Measurements from ENCODE around the gene ARHGAP24. TPM values are rescaled to one million over a fixed set of nuclear protein-coding genes. Genes with fewer than 3 reads are reported as not detected.

The ARHGAP24 gene
- total RNA-seq, 2 donors from 2014 or later, result 0.40 TPM; not detected in 1

DNA sequence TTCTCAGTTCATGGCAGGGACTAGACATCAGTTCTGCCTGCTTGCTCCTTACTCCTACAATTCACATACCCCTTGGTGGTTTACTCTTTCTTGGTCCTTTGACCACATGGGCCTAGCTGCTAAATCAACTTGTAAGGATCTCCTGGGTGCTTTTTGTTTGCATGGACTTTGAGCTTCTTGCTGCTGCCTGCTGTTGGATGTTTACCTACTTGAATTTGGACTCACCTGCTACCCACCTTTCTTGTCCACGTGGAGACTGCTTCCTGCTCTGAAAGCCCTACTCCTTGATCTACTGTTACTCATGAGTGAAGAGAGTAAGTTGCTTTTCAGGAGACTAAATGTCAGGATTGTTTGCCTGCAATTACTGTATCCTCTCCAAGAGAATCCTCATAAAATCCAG, 15.2 kb upstream of the ARHGAP24 start:
- Mint-ChIP-seq H3K9me3 (no peaks in the 10 kb centered on the region), H3K27me3 (no peaks in the 10 kb centered on the region), H3K36me3 (ENCODE audit: low read depth) (no peaks in the 10 kb centered on the region), H3K27ac (no peak overlapping the region), H3K4me1 (no peaks in the 10 kb centered on the region), H3K4me3 (no peak overlapping the region)
- ATAC-seq (replicated peaks), result no peak

- Mint-ChIP-seq H3K36me3 (ENCODE audit: low read depth) (no peaks in the 10 kb centered on the region), H3K4me3 (no peak overlapping the region), H3K4me1 (no peaks in the 10 kb centered on the region)
These were observed 594 bp upstream of the ARHGAP24 start for GRCh38 chr4:85474356-85474755.

DNA sequence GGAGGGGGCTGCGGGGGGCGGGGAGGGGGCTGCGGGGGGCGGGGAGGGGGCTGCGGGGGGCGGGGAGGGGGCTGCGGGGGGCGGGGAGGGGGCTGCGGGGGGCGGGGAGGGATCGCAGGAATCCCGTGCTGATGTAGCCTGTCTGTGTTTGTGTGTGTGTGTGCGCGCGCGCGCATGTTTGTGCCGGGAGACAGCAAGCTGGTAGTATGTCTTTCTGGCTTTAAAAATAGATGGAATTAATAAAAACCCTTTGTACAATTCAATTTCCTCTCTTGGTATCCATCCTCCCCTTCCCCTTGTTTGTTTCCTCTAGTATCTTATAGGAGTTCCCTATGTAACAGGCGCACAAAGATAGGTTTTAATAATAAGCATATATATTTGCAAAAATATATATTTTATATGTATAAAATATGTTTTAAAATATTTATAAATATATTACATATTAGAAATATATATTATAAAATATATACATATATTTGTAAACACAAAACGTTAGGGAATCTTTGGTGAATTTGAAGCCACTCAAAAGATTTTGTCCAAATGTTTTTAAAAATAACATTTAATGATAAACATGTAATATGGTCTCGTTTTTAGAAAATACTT, 782 bp downstream of the ARHGAP24 start:
- H3K27me3 Mint-ChIP-seq, result peaks cover 17% of the 10 kb centered on the region
- no peaks in the 10 kb centered on the region for H3K36me3 Mint-ChIP-seq (ENCODE audit: low read depth)
- H3K4me3 Mint-ChIP-seq, result no peak overlapping the region
- H3K4me1 Mint-ChIP-seq, result no peaks in the 10 kb centered on the region
- no peaks in the 10 kb centered on the region for H3K9me3 Mint-ChIP-seq
- ATAC-seq (replicated peaks), result no peak
- no peak overlapping the region for H3K27ac Mint-ChIP-seq

More at GRCh38 chr4:85474356-85474755, 594 bp upstream of the ARHGAP24 start:
- H3K27ac Mint-ChIP-seq, result no peak overlapping the region
- H3K9me3 Mint-ChIP-seq, result peaks cover 5% of the 10 kb centered on the region
- H3K27me3 Mint-ChIP-seq, result peaks cover 17% of the 10 kb centered on the region
- ATAC-seq (replicated peaks), result no peak

DNA sequence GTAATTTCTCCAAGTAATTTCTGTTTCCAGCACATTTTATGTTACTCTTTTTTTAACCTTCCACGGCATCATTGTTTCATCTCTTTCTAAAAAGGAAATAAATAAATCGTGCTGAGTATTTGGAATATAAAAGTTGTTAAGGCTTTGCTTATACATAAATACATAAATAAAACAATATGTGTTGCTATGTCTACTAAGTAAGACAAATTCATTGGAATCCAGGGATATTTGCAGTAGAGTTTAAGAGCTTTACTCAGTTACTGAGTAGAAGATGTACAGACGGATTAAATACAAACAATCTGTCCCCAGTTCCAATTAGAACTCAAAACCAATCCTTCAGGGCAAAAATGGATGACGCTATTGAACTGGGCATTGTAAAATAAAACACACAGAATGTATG, 1.4 kb downstream of the ARHGAP24 start:
- H3K4me1 Mint-ChIP-seq, result no peaks in the 10 kb centered on the region
- peaks cover 17% of the 10 kb centered on the region for H3K27me3 Mint-ChIP-seq
- no peak for ATAC-seq (replicated peaks)
- H3K4me3 Mint-ChIP-seq, result no peak overlapping the region
- H3K9me3 Mint-ChIP-seq, result no peaks in the 10 kb centered on the region
- H3K36me3 Mint-ChIP-seq (ENCODE audit: low read depth), result no peaks in the 10 kb centered on the region
- no peak overlapping the region for H3K27ac Mint-ChIP-seq

GRCh38 chr4:85477534-85477933, 2.6 kb downstream of the ARHGAP24 start:
- Mint-ChIP-seq H3K9me3 (no peaks in the 10 kb centered on the region), H3K27ac (no peak overlapping the region), H3K4me3 (no peak overlapping the region), H3K36me3 (ENCODE audit: low read depth) (no peaks in the 10 kb centered on the region), H3K27me3 (peaks cover 17% of the 10 kb centered on the region), H3K4me1 (no peaks in the 10 kb centered on the region)
- no peak for ATAC-seq (replicated peaks)

GRCh38 chr4:85478576-85478975, 3.6 kb downstream of the ARHGAP24 start:
- no peaks in the 10 kb centered on the region for H3K36me3 Mint-ChIP-seq (ENCODE audit: low read depth)
- no peak for ATAC-seq (replicated peaks)
- no peaks in the 10 kb centered on the region for H3K4me1 Mint-ChIP-seq
- H3K4me3 Mint-ChIP-seq, result no peak overlapping the region
- H3K27ac Mint-ChIP-seq, result no peak overlapping the region
- peaks cover 17% of the 10 kb centered on the region for H3K27me3 Mint-ChIP-seq
- no peaks in the 10 kb centered on the region for H3K9me3 Mint-ChIP-seq

DNA sequence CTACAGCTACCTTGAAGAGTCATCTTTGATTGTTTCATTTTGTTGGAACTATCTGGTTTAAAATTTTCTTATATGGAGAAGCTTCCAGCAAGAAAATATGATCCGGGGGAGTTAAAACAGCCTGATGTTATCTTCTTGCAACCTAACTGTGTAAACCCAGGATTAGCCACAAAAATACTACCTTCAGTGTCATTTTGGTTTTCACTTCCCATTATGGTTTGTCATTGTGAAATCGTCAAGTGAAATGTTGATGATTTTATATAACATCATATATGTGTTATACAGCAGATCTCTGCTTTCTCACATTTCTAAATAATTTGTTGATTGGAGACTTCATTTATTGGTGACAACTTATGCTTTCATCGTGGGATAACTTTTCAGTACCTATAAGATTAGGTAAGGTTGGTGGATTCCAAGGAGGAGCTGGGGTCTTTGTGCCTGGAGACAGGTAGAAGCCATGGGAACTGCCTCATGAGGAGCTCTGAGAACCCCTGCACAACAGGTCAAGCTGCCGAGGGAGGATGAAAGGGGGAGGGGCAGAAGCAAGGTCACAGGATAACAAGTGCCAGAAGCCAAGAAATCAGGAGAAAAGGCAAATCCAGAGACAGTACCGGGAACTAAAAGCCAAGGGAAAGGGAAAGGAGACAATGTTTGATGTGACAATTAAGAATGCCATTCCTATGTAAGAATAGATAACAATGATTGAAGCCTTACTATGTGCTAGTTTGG, 7.2 kb downstream of the ARHGAP24 start:
- no peak for ATAC-seq (replicated peaks)
- Mint-ChIP-seq H3K9me3 (no peaks in the 10 kb centered on the region), H3K4me3 (no peak overlapping the region), H3K4me1 (no peaks in the 10 kb centered on the region), H3K27me3 (peaks cover 4% of the 10 kb centered on the region), H3K36me3 (ENCODE audit: low read depth) (no peaks in the 10 kb centered on the region), H3K27ac (no peak overlapping the region)

- Mint-ChIP-seq H3K36me3 (ENCODE audit: low read depth) (no peaks in the 10 kb centered on the region), H3K27ac (no peak overlapping the region), H3K4me3 (no peak overlapping the region), H3K9me3 (no peaks in the 10 kb centered on the region), H3K4me1 (no peaks in the 10 kb centered on the region), H3K27me3 (no peaks in the 10 kb centered on the region)
- ATAC-seq (replicated peaks), result peak; percentile 32
These were observed 11.6 kb downstream of the ARHGAP24 start for GRCh38 chr4:85486425-85487086.

GRCh38 chr4:85488416-85488815, 13.5 kb downstream of the ARHGAP24 start:
- Mint-ChIP-seq H3K27me3 (no peaks in the 10 kb centered on the region), H3K4me3 (no peak overlapping the region), H3K27ac (no peak overlapping the region), H3K36me3 (ENCODE audit: low read depth) (no peaks in the 10 kb centered on the region), H3K9me3 (no peaks in the 10 kb centered on the region), H3K4me1 (no peaks in the 10 kb centered on the region)
- no peak for ATAC-seq (replicated peaks)

GRCh38 chr4:85489273-85489981, 14.5 kb downstream of the ARHGAP24 start:
- no peaks in the 10 kb centered on the region for H3K27me3 Mint-ChIP-seq
- H3K9me3 Mint-ChIP-seq, result no peaks in the 10 kb centered on the region
- no peaks in the 10 kb centered on the region for H3K4me1 Mint-ChIP-seq
- no peak for ATAC-seq (replicated peaks)
- H3K36me3 Mint-ChIP-seq (ENCODE audit: low read depth), result no peaks in the 10 kb centered on the region
- no peak overlapping the region for H3K4me3 Mint-ChIP-seq
- H3K27ac Mint-ChIP-seq, result no peak overlapping the region

GRCh38 chr4:85491527-85491926, 16.6 kb downstream of the ARHGAP24 start:
- Mint-ChIP-seq H3K9me3 (no peaks in the 10 kb centered on the region), H3K4me1 (no peaks in the 10 kb centered on the region), H3K36me3 (ENCODE audit: low read depth) (no peaks in the 10 kb centered on the region), H3K4me3 (no peak overlapping the region), H3K27ac (no peak overlapping the region), H3K27me3 (no peaks in the 10 kb centered on the region)
- ATAC-seq (replicated peaks), result no peak

DNA sequence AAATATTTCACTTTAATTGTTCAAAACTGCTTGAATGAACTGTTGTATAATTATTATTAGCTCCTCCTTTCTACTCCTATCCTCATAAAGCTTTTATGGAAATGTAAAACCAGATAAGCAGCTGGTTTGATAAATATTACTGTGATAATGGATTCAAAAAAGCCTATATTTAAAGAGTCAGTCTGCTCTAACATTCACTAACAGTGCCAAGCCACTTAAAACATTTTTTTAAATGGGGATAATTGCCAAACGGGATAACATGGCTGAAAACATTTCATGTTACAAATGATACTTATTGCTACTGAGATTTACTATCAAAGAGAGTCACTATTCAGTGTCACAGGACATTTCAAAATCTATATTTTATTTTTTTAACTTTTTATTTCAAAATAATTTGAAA, 17.4 kb downstream of the ARHGAP24 start:
- H3K4me3 Mint-ChIP-seq, result no peak overlapping the region
- no peaks in the 10 kb centered on the region for H3K9me3 Mint-ChIP-seq
- H3K36me3 Mint-ChIP-seq (ENCODE audit: low read depth), result no peaks in the 10 kb centered on the region
- no peak overlapping the region for H3K27ac Mint-ChIP-seq
- H3K4me1 Mint-ChIP-seq, result no peaks in the 10 kb centered on the region
- no peak for ATAC-seq (replicated peaks)
- no peaks in the 10 kb centered on the region for H3K27me3 Mint-ChIP-seq

DNA sequence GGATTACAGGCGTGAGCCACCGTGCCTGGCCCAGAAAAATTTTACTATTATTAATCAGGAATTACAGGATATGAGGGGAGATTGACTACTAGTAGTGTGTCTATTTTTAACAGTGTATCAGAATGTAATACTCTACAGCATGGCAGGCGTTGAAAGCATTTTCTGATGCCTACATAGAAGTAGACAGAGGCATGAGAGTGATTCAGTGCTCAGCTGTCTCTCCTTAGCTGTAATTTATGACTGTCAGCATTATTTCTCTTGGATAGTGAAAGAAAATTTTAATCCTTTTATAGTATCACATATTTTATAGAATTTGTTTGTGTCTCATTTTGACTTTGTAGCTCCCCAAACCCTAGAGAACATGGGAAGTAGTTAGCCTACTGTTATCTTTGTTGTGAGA, 20.7 kb downstream of the ARHGAP24 start:
- Mint-ChIP-seq H3K27ac (no peak overlapping the region), H3K4me3 (no peak overlapping the region), H3K4me1 (no peaks in the 10 kb centered on the region), H3K27me3 (no peaks in the 10 kb centered on the region), H3K36me3 (ENCODE audit: low read depth) (no peaks in the 10 kb centered on the region), H3K9me3 (no peaks in the 10 kb centered on the region)
- ATAC-seq (replicated peaks), result no peak

DNA sequence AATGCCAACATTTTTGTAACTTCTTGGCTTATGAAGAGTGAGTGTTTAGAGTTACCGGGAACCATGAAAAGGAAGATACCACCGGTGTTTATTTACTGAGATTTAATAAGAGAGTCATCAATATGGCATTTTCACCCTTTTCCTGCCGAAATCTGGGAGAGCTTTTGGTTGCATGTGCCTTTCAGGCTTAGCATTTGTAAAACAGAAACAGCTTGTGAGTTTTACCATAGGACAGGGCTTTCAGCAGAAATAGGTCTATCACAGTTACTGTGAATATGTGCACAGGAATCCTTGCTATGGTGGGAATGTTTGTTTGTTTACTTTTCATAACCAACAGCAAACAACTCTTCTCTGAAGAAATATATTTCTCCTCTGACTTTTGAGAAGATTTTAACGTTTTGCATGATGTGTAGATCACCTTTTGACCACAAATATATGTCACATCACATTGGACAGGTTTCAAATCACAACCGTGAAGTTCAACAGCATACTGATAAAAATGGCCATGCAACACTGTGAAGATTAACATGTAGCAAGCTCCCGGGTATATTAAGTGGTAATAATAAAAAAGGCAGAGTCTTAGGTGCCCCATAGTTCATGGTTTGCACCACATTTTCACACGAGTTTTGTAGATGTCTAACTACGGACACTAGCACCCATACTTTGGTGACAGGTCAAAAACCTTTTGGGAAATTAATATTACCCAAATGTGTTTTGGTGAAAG, 21.3 kb downstream of the ARHGAP24 start:
- Mint-ChIP-seq H3K36me3 (ENCODE audit: low read depth) (no peaks in the 10 kb centered on the region), H3K4me1 (no peaks in the 10 kb centered on the region), H3K9me3 (no peaks in the 10 kb centered on the region), H3K27me3 (no peaks in the 10 kb centered on the region), H3K4me3 (no peak overlapping the region), H3K27ac (no peak overlapping the region)
- no peak for ATAC-seq (replicated peaks)
